ENCODE measurements around the gene ZNF181.
"Not testable (repeated sequence)": the region's sequence is repeated elsewhere in the genome, so short reads cannot be mapped to it uniquely, and the experiment has no call there.

The ZNF181 gene

DNA sequence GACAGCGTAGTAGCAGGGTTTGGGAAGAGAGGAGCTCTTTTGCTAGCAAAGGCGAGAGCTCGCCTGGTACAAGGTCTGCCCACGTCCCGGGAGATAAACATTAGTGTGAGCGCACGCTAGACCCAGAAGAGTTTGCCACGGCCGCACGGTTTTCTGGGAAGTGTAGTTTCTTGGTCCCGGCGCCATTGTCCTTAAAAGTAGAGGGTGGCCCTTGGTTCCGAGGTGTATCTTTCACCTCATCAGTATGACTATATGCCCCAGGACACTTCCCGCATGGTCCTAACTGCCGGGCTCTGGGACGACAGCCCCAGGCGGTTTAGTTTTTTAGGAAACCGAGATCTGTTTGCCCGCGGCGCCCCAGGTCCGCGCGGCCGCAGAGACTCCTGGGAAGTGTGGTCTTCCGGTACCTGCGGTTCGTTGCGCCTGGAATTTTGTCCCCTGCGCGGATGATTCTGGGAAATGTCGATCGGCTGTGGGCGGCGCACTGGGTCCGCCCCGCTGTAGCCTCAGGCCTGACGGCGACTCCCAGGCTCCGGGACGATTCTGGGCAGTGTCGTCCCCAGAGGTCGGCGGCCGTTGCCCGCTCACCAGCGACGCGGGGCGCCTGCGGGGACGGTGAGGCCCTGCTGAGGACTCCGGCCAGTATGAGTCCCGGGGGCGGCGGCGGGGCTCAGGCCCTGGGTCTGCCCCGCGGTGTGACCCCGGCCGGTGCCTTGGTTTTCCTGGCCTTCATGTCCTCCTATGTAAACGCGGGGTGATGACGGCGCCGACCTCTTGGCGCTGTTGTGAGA is at the start of gene ZNF181:
ZNF181 (plus strand) TSS at position 498 of the 791 bp plus-strand sequence. CDS start 795 bp downstream, outside the sequence.
- DNase-seq = peak; percentile 73

DNA sequence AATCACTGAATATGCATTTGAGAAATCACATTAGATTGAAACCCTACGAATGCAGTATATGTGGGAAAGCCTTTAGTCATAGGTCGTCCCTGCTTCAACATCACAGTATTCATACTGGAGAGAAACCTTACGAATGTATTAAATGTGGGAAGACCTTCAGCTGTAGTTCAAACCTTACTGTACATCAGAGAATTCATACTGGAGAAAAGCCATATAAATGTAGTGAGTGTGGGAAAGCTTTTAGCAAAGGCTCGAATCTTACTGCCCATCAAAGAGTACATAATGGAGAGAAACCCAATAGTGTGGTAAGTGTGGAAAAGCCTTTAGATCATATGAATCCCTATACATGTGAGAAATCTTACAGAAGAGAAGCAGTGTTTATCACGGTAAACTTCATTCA is 48.8 kb upstream of the ZNF181 start:
- DNase-seq = not testable (repeated sequence)

DNA sequence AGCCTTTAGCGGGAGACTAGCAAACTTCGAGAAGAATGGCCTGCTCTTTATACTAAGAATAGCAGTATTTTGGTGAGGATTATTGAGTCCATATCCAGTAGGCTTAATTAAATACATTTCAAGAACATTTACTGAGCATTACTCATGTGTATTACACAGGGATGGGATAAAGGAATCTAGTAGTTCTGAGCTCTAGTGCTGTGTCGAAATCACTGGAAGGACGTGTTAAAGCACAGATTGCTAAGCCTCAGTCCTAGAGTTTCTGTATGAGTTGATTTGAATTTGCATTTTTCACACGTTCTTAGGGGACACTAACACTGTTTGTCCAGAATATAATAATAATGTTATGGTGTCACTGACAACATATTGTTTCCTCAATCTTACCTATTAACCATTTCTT is 47.6 kb upstream of the ZNF181 start:
- no peak for DNase-seq

DNA sequence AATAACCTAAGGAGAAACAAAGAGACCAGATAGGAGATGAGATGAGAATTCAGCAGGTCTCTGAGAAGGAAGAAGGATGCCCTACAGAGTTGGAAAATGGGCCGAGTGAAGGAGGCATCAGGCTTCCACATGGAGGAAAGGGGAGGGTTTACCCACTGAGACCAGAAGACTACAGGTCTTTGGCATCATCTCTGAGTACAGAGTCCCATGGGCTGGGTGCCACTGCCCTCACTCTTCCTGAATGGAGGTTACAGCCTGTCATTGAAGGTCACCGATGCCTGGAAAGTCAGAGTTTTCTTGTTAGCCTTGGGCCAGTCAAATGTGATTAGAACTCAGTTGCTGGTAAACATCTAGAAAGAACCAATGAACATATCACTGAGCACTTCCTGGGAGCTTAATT is 46.7 kb upstream of the ZNF181 start:
- no peak for DNase-seq

DNA sequence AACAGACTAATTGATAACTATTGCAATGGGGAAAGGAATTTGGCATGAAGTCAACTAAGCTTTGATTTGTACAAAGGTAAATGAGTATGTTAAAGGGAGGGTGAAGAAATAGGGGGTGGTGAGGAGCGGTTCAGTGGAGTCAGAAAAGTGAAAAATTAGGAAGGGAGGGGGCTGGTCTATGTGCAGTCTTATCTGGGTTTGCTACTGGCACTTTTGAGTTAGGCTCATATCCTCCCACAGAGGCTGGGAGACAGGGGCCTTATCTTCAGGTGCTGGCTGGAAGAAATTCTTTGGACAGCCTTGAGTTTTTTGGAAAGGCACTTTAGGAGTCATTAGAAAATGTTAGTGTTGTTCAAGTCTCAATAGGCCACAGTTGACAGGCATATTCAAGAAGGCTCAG is 45.5 kb upstream of the ZNF181 start:
- no peak for DNase-seq

DNA sequence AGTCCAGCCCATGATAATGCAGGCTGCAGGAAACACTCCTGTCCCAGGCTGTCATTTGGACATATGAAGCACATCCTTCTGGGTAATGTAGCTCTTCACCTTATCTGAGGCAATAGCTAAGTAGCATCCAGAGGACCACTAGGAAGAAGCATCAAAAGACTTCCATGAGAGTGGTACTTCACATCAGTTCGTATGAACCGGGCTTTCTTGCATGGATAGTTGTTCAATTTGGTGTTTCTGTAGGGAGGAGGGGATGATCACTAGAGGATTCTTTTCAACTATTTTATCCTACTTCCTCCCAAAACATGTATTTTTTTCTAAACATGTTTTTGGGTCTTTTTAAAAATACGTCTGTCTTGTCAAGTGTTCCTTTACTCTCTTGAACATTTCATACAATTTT is 43.7 kb upstream of the ZNF181 start:
- DNase-seq = no peak

DNA sequence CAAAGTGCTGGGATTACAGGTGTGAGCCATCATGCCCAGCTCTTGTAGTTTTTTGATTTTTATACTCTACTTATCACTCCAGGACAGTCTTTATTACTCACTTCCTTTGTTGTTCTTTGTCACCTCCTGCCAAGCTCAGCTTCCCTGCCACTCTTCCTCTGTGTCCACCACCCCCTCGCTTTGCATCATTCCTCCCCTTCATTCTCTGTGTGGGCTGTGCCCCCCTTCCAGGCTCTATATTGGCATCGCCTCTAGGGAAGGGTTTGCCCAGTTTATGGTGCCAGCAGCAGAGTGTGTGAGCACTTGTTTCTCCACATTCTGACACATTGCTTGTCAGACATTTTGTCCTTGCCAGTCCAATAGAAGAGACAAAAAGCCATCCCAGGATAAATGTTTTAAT is 41.5 kb upstream of the ZNF181 start:
- DNase-seq = no peak

DNA sequence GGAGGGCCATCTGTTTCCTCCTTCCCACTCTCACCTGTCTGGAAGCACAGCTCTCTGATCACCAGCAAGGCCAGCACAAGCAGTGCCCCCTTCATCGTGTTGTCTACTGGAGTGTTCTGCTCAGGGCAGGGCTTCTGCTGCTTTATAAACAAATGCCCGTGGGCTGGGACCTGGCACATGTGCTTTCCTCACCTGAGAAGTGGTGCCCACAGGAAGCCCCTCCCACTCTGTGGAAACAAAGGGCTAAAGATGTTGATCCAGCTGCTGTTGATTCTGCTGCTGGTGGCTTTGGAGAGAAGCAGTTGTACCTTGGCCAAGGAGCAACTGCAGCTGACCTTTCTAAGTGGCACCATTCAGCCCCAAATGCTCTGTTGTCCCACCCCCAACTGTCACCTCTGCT is 26.4 kb upstream of the ZNF181 start:
- no peak for DNase-seq

DNA sequence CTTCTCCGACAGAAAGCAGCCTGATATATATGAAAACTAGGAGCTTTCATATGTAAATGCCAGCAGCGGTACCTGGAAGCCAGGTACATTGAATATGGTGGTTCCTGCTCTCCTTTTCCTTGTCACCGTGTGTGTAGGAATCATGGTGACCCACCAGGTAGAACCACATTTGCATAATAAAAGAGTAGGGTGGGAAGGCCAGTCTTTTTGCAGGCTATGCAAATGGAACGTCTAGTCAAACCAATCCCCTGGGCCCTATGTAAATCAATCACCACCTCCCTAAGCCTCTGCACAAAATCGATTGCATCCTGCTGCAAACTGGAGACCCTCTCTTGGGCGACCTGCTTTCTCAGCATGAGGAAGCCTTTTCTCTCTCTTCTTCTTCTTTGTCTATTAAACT is 22.2 kb upstream of the ZNF181 start:
- no peak for DNase-seq

DNA sequence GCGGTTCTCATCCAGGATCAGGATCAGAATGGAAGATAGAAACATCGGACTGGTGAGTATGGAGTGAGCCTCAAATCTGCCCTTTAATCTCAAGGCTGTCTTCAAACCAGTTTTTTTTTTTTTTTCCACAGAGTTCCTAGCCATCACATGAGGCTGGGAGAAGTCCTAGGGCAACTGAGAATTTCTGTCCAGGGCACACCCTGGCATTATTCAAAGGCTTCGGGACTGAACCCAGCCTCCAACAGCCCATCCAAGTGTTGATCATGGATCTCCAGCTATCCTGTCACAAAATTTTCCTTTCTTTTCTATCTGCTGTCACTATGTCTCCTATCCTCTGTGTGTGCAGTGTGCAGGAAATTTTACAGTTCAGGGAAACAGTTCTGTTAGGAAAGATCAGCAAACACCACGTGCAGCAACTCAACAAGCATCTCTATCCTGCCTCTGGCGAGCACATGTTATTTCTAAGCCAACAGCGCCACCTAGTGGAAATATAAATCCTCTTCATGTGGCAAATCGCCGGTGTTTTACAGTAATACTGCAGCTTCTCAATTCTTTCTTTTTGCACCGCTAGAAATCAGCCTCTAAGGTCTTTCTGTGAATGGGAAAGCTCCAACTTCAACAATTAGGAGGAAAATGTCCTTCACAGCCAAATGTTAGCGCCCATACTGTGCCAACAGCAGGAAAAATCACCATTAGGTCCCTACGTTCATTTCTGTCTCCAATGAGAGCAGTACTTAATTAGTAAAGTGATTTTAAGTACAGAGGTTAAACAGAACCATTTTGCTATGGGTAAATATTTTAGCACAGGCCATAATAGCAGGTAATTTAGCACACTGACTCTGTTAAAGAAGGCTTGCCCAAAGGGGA is 21.4 kb upstream of the ZNF181 start:
- DNase-seq = peak; percentile 74

DNA sequence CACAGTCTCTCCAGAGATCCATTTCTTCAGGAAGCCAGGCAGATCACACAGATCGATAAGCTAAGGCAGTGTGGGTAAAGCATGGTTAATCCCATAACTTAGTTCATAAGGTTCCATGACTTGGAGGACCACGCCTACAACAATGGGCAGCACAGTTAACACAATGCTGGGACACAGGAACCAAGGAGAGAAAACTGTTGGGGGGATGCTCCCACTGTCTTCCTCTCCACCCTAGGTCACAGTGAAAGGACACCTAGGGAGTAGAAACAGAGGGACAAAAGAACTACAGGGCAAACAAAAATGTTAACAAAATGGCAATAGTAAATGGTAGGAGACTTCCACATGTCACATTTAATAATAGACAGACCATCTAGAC is 20.8 kb upstream of the ZNF181 start:
- no peak for DNase-seq

DNA sequence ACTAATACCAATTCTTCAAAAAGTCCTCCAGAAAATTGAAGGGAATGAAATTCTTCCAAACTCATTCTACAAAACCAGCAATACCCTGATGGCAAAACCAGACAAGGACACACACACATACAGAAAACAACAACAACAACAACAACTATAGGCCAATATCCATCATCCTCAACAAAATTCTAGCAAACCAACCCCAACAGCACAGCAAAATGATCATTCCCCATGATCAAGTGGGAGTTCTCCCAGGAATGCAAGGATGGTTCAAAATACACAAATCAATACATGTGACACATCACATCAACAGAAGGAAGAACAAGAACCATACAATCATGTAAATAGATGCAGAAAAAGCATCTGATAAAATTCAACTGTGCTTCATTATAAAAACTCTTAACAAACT is 18.7 kb upstream of the ZNF181 start:
- no peak for DNase-seq

DNA sequence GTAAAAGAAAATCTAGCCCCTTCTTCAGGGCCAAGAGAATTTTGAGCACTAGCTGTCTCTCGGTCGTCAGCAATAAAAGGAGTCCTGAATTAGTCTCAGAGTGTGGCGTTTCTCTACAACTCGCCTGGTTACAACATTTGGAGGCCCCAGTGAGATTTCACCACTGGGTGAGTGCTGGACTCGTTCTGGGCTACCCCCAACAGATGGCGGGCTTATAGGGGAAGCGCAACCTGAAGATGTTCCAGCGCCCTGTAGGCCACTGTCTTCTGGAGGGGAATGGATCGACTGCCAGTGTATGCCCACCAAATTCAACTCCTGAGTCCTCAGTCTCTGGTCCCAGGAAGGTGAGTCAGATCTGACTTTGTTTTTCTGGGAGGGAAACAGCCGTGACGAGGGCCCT is 11.7 kb upstream of the ZNF181 start:
- no peak for DNase-seq

DNA sequence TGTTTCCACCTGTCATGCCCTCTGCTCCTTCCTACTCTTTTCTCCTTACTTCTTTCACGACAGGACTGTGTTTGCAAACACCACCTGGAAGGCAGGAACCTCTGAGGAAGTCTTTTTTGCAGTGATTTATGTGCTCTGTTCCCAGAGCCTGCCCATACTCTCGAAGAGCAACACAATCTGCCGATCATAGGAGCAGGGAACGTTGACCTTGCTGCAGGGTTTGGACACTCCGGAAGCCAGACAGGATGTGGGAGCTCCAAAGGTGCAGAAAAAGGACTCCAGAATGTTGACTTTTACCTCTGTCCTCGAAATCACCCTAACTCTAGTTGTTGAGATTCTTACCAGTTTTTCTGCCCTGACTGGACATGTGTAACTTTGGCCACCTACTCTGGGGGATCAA is 8.6 kb upstream of the ZNF181 start:
- DNase-seq = no peak

DNA sequence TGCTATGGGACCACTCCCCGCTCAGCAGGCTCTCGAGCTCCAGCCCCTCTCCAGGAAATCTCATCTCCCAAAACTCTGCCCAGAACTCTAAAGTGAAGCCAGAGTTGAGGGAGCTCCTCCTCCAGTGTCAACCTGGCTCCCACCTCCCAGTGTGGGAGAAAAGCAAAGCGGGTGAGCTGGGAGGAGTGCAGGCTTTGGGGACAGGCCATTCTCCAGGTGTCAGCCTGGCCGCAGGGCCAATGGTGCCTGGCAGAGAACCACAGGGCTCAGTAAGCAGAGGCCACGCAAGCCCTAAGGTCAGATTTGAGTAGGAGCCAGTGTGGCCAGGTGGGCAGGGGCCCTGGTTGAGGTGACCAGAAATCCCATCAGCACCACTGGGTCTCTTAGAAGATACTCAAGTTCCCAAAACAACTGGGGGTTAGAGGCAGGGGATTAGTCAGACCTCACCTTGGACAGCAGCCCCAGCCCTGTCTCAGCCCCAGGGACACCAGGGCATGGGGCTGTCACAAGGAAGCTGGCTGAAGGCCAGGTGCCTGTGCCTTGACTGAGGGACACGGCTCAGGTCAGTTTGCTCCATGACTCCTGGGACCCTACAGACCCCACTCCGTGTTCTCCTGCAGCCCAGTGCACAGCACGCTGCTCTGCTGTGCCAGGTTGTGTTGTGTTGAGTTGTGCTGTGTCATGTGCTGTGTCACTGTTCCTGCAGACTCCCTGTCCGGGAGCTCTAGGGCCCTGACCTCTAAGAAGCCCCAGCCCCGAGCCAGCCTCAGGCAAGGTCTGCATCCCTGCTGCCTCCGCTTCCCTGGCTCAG is 2.8 kb upstream of the ZNF181 start:
- no peak for DNase-seq

DNA sequence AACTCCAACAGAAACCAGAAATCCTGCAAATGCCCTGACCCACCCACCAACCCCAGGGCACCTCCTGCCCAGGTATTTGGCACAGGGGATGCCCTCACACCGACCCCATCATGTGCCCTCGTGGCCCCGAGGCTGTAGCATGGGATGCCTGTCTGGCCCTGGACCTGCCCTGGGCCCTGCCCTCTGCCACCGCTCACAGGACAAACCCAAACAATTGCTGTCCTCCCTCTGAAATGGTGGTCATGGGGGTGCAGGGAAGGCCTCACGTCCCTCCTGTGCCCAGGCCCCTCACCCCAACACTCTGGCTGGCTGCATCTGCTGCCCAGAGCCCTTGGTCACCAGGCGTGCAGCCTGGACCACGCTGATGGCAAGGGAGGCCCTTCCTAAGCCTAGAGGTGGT is 2.1 kb upstream of the ZNF181 start:
- no peak for DNase-seq

DNA sequence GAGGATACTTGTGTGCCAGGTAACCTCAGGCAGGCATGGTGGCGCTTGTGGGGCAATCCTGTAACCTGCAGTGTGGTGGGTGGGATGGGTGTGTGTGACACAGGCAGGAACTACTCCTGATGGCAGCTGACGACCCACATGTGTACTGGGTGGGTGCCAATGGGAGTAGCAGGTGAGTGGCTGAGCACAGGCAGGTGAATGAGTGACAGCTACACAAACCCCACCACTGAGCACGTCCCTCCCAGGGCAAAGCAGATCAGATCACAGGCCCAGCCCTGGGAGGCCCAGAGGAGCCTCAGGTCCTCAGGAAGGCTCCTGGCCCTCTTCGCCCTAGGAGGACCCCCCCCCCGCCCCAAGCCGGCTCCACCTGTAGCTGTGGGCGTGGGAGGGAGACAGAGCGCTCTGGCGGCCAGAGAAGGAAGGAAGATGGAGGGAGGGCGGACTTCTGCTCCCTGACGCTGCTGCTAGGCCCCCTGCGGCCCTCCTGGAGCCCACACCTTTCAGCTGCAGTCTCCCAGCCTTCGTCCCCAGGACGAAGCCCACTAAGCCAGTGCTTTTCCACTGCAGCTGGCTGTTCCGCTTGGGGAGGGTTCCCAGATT is 1.3 kb upstream of the ZNF181 start:
- DNase-seq = no peak

DNA sequence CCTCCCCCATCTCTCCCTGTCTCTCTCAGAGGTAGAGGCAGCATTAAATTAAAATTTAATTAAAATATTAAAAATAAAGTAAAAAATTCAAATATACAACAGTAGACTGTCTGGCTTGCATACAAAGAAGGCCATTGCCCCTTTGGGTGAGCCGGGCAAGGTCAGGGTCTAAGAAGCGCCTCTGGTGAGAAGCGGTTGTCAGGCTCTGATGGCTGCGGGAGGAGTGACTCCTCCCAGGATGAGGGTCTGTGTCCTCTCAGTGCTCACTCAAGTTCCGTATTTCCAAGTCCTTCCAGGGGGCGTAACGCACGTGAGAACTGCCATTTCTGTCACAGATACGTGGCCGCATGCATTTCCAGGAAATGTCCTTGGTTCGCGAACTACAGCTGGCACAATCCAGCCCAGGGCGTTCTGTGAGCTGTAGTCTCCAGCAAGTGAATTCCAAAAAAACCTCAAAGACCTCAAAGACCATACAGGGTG is 737 bp upstream of the ZNF181 start:
- DNase-seq = peak; percentile 52

DNA sequence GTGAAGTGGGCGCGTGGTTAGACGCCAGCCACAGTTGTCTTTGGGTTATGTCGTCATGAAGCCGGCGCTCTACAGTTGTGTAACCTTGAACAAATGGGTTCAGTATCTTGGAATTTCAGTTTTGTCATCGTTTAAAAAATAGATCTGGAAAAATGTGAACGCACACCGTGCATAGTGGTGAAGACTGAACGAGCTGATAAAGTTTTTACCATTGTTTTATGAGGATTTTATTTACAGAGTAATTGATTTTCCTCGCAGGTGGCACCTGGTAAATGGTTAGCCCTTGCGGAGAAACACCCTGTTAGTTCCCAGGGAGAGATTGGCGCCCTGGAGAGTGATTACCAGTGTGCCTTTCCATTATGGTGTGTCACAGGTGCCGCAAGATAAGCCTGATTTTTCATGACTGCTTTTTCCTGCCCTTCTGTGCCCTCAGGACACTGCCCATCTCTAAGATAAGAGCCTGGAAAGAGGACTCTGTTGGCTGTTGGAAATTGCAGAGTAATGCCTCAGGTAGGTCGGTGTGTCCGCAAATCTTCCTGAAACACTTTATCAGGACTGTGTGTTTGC is 577 bp downstream of the ZNF181 start:
- peak; percentile 51 for DNase-seq

DNA sequence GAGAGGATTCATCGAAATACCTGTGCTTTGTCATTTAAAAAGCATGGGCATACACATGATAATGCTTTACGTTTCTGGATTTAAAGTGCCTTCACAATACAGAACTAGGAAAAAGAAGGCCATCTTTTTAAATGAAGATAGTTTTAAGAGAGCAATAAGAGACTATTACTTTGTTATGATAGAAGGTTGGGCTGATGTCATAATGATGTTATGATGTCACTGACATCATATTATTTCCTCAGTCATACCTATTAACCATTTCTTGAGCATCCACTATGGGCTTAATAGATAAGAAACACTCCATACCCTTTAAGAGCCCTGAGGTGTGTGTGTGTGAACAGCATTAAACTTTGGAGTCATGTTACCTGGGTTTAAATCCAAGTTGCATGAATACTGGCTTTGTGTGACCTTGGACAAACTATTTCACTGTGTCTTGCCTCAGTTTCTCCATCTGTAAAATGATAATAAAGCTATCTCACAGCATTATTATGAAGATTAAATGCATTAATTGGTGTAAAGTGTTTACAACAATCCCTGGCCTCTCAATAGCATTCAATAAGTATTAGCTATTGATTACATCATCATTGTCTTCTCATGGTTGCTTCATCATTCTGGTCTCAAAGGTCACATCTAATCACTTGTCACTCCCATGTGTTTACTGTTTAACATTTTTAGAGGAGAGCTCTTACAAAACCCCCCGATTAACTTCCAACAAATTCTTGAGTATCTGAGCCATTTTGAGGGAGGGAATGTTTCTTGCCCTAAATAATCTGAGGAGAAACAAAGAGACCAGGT is 11.1 kb downstream of the ZNF181 start:
- DNase-seq = no peak

DNA sequence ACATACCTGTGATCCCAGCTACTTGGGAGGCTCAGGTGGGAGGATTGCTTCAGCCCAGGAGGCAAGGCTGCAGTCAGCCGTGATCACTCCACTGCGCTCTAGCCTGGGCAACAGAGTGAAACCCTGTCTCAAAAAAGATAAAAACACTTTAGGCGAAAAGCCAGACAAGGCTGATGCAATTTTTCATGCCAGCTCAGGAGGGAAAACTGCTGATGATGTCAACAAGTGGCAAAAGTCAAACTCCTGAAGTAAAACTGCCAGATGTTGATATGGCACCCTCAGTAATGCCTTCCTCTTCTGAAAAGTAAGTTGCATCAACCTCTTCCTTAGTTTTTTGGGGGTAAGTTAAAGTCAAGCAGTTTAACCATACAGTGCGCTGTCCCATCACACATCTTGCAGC is 23.4 kb downstream of the ZNF181 start:
- no peak for DNase-seq
